Measurements from ENCODE around the gene TUBB4A. TPM values are rescaled to one million over a fixed set of nuclear protein-coding genes. Genes with fewer than 3 reads are reported as not detected.

The TUBB4A gene
- total and polyA plus RNA-seq, 10 of the 15 experiments (the other 5 are each of a cell fraction or from before 2014, with no cell fraction given), result 0.29 to 22.4 (median 3.8) TPM

GRCh38 chr19:6489278-6490061 lies 12.6 kb downstream of the TUBB4A start (continued):
- TF ChIP-seq RUNX3 (IDR thresholded peaks at IDR 0.05; ENCODE audit: low read length) (peak; percentile 60), MYC (IDR thresholded peaks at IDR 0.05; ENCODE audit: insufficient read depth, insufficient read length, insufficient replicate concordance, low read length, severe bottlenecking) (no peak), KLF5 (IDR thresholded peaks at IDR 0.05; ENCODE audit: partially characterized antibody) (peak; percentile 71), IKZF2 (IDR thresholded peaks at IDR 0.05) (no peak), RELA (IDR thresholded peaks at IDR 0.05; ENCODE audit: borderline replicate concordance, partially characterized antibody) (peak; percentile 2), YY1 (IDR thresholded peaks at IDR 0.05; ENCODE audit: low read depth, low read length) (no peak), BHLHE40 (IDR thresholded peaks at IDR 0.05; ENCODE audit: borderline replicate concordance in 1 of 2, low read depth in 2 of 2, low read length in 1 of 2) (0 out of 4 replicates have a peak, but pooled peaks of 1 of the 2 experiments have one; percentile 7), CEBPB (IDR thresholded peaks at IDR 0.05; ENCODE audit: borderline replicate concordance in 1 of 2, low read depth in 2 of 2, low read length in 2 of 2) (no peak), WRNIP1 (IDR thresholded peaks at IDR 0.05; ENCODE audit: borderline replicate concordance, low read depth, low read length) (no peak), SIX5 (IDR thresholded peaks at IDR 0.05; ENCODE audit: low read depth, low read length, severe bottlenecking) (peak; percentile 43), SMARCA5 (IDR thresholded peaks at IDR 0.05) (0 out of 2 replicates have a peak, but pooled peaks have one; percentile 22), LARP7 (IDR thresholded peaks at IDR 0.05) (peak; percentile 48; the same call in 1 of the 2 replicates), RAD51 (IDR thresholded peaks at IDR 0.05) (no peak; the same call in 1 of the 2 replicates), ATF2 (IDR thresholded peaks at IDR 0.05; ENCODE audit: low read length) (no peak), ZNF384 (IDR thresholded peaks at IDR 0.05; ENCODE audit: borderline replicate concordance, low read depth, low read length) (no peak), FOS (IDR thresholded peaks at IDR 0.05; ENCODE audit: borderline replicate concordance, extremely low read depth, insufficient read length) (no peak), JUNB (IDR thresholded peaks at IDR 0.05) (peak; percentile 86), CBX5 (IDR thresholded peaks at IDR 0.05; ENCODE audit: low read depth) (no peak), POU2F2 (IDR thresholded peaks at IDR 0.05; ENCODE audit: borderline replicate concordance, low read depth, low read length) (peak; percentile 51; the same call in 1 of the 3 replicates), POLR2A (IDR thresholded peaks at IDR 0.05; ENCODE audit: low read depth, low read length) (peak; percentile 67), JUND (IDR thresholded peaks at IDR 0.05; ENCODE audit: low read depth, low read length) (peak; percentile 67; the same call in 1 of the 2 replicates)
- TF ChIP-seq, protein P1, sequence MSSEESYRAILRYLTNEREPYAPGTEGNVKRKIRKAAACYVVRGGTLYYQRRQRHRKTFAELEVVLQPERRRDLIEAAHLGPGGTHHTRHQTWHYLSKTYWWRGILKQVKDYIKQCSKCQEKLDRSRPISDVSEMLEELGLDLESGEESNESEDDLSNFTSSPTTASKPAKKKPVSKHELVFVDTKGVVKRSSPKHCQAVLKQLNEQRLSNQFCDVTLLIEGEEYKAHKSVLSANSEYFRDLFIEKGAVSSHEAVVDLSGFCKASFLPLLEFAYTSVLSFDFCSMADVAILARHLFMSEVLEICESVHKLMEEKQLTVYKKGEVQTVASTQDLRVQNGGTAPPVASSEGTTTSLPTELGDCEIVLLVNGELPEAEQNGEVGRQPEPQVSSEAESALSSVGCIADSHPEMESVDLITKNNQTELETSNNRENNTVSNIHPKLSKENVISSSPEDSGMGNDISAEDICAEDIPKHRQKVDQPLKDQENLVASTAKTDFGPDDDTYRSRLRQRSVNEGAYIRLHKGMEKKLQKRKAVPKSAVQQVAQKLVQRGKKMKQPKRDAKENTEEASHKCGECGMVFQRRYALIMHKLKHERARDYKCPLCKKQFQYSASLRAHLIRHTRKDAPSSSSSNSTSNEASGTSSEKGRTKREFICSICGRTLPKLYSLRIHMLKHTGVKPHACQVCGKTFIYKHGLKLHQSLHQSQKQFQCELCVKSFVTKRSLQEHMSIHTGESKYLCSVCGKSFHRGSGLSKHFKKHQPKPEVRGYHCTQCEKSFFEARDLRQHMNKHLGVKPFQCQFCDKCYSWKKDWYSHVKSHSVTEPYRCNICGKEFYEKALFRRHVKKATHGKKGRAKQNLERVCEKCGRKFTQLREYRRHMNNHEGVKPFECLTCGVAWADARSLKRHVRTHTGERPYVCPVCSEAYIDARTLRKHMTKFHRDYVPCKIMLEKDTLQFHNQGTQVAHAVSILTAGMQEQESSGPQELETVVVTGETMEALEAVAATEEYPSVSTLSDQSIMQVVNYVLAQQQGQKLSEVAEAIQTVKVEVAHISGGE (CRISPR knock-in tag; IDR thresholded peaks at IDR 0.05), result no peak
- TF ChIP-seq, protein P2, sequence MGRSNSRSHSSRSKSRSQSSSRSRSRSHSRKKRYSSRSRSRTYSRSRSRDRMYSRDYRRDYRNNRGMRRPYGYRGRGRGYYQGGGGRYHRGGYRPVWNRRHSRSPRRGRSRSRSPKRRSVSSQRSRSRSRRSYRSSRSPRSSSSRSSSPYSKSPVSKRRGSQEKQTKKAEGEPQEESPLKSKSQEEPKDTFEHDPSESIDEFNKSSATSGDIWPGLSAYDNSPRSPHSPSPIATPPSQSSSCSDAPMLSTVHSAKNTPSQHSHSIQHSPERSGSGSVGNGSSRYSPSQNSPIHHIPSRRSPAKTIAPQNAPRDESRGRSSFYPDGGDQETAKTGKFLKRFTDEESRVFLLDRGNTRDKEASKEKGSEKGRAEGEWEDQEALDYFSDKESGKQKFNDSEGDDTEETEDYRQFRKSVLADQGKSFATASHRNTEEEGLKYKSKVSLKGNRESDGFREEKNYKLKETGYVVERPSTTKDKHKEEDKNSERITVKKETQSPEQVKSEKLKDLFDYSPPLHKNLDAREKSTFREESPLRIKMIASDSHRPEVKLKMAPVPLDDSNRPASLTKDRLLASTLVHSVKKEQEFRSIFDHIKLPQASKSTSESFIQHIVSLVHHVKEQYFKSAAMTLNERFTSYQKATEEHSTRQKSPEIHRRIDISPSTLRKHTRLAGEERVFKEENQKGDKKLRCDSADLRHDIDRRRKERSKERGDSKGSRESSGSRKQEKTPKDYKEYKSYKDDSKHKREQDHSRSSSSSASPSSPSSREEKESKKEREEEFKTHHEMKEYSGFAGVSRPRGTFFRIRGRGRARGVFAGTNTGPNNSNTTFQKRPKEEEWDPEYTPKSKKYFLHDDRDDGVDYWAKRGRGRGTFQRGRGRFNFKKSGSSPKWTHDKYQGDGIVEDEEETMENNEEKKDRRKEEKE (IDR thresholded peaks at IDR 0.05), result no peak

Data from GM12878 (cell line).